ENCODE results near the gene SYNE3. TPM values are rescaled to one million over a fixed set of nuclear protein-coding genes. Genes with fewer than 3 reads are reported as not detected.
A peak's percentile ranks its signal among the peaks of the same experiment; 100 is the strongest.

Gene SYNE3
- total and polyA plus RNA-seq, 2 of the 8 experiments (the other 6 are each of a cell fraction or from before 2014, with no cell fraction given) = under 0.01 TPM; not detected in 1

GRCh38 chr14:95547626-95548327, 31.3 kb upstream of the SYNE3 start:
- Histone ChIP-seq H2BK15ac (ENCODE audit: low read length) (no peak overlapping the region), H3K4me2 (ENCODE audit: insufficient read depth in 1 of 2, low read depth in 2 of 2, low read length in 2 of 2) (no peak overlapping the region), H3K4ac (replicated peaks; ENCODE audit: insufficient read length, low read depth, low read length) (no peak overlapping the region), H3K36me3 (ENCODE audit: control insufficient read depth in 2 of 4, insufficient read depth in 4 of 4, low read length in 3 of 4) (peaks cover 3 to 7% (median 4%) of the 10 kb centered on the region in 4 experiments; a peak in 4 of 8 replicates), H2BK12ac (ENCODE audit: low read depth, low read length) (no peak overlapping the region), H3K79me1 (ENCODE audit: low read depth, low read length) (peaks cover 8% of the 10 kb centered on the region), H3K14ac (ENCODE audit: insufficient read length) (no peak overlapping the region), H2BK20ac (ENCODE audit: low read length) (no peak overlapping the region), H3K27me3 (replicated peaks in 1 of 4; ENCODE audit: control insufficient read depth in 3 of 4, extremely low read depth in 1 of 4, insufficient read depth in 3 of 4, low read length in 3 of 4) (no peaks in the 10 kb centered on the region), H3K4me3 (ENCODE audit: extremely low read depth in 1 of 4, insufficient read depth in 2 of 4, low read depth in 3 of 4, low read length in 4 of 4) (no peak overlapping the region), H3K23ac (ENCODE audit: insufficient read length) (no peak overlapping the region), H3K9me3 (ENCODE audit: insufficient read depth in 2 of 2, low read depth in 1 of 2, low read length in 1 of 2) (0 out of 4 replicates have a peak, but pooled peaks cover 0 to 3% of the 10 kb centered on the region in 2 experiments), H2AK5ac (ENCODE audit: low read depth, low read length) (no peak overlapping the region; the same call in 1 of the 2 replicates), H4K5ac (ENCODE audit: insufficient read length, low read depth, low read length) (no peak overlapping the region), H3K18ac (ENCODE audit: extremely low read depth, low read length) (no peak overlapping the region), H3K23me2 (ENCODE audit: low read depth, low read length) (peaks cover 3% of the 10 kb centered on the region; the same call in 1 of the 2 replicates), H4K20me1 (replicated peaks in 1 of 2; ENCODE audit: control insufficient read depth in 1 of 2, insufficient read depth in 2 of 2, low read length in 2 of 2) (peaks cover 0 to 16% of the 10 kb centered on the region in 2 experiments), H4K8ac (ENCODE audit: extremely low read depth, insufficient read depth, low read length) (no peak overlapping the region), H3K56ac (replicated peaks; ENCODE audit: insufficient read length, low read depth, low read length) (no peak overlapping the region), H3K27ac (ENCODE audit: low read depth, low read length) (no peak overlapping the region), H2BK120ac (replicated peaks; ENCODE audit: low read depth, low read length) (no peak overlapping the region), H2BK5ac (ENCODE audit: low read depth, low read length) (no peak overlapping the region), H3K9ac (replicated peaks in 1 of 4; ENCODE audit: extremely low read depth in 1 of 4, low read depth in 3 of 4, low read length in 3 of 4) (peak overlapping the region in 1 of 4 experiments; percentile 1; a peak in 1 of 7 replicates), H4K91ac (replicated peaks; ENCODE audit: insufficient read length, low read length) (no peak overlapping the region), H3K79me2 (ENCODE audit: control insufficient read depth in 1 of 2, insufficient read depth in 2 of 2, low read length in 2 of 2) (peaks cover 0 to 8% of the 10 kb centered on the region in 2 experiments; a peak in 2 of 4 replicates), H3K4me1 (replicated peaks in 1 of 4; ENCODE audit: control insufficient read depth in 3 of 4, insufficient read depth in 4 of 4, low read length in 3 of 4) (peaks cover 0 to 3% (median 0%) of the 10 kb centered on the region in 4 experiments; a peak in 1 of 7 replicates), H2AFZ (ENCODE audit: low read length) (no peak overlapping the region)
- no peak for FAIRE-seq
- peak in 1 of 2 experiments; percentile 36 for DNase-seq (ENCODE audit: low read depth in 1 of 2, low spot score in 2 of 2)
- TF ChIP-seq POLR2AphosphoS5 (IDR thresholded peaks at IDR 0.05; ENCODE audit: low read depth, low read length) = no peak
- no peak for TF ChIP-seq RNF2 (IDR thresholded peaks at IDR 0.05; ENCODE audit: borderline replicate concordance, low read depth, low read length, missing control alignments, poor library complexity, severe bottlenecking)
- TF ChIP-seq BRCA1 (IDR thresholded peaks at IDR 0.05; ENCODE audit: low read depth, low read length) = no peak
- peak; percentile 67; the same call in 1 of the 2 replicates for TF ChIP-seq JUND (IDR thresholded peaks at IDR 0.05; ENCODE audit: low read length)
- no peak for TF ChIP-seq RBBP5 (IDR thresholded peaks at IDR 0.05; ENCODE audit: borderline replicate concordance, low read depth, low read length)
- TF ChIP-seq NANOG (IDR thresholded peaks at IDR 0.05; ENCODE audit: insufficient read depth, low read depth, low read length, poor library complexity, severe bottlenecking) = no peak
- POLR2A ChIA-PET (ENCODE audit: partially characterized antibody) = interaction anchor here (0.6 to 1.2 kb wide), 2 partner anchors 9 to 67 kb away, joined by 3 to 4 read pairs; no protein-coding TSS in a partner anchor
- 81% methylated on average over 14 of the region's 14 CpGs; no CpG with 5 or more reads in 1 of the 2 experiments for WGBS, 2 experiments (ENCODE audit: extremely low coverage in 1 of 2, insufficient coverage in 1 of 2, insufficient read length in 1 of 2, insufficient replicate concordance in 2 of 2, low coverage in 1 of 2, low lambda C conversion rate in 2 of 2, missing lambda C conversion rate in 1 of 2)
- CTCF ChIA-PET (ENCODE audit: partially characterized antibody) = interaction anchor here (0.5 to 4.2 kb wide), 8 partner anchors 11 to 550 kb away, joined by 3 to 14 read pairs (median 3); no protein-coding TSS in a partner anchor

Measured in H1 (cell line).